PC-9 (cell line): ENCODE measurements around the gene PRKRIP1. TPM values are rescaled to one million over a fixed set of nuclear protein-coding genes. Genes with fewer than 3 reads are reported as not detected.
A peak's percentile ranks its signal among the peaks of the same experiment; 100 is the strongest.

Experiments
- BruUV-seq: library from RNA; stranded (reverse); fragments of 400-500 nt; replicated peaks from 2 replicates; lab custom pipeline; 2021; lab: Mats Ljungman, UMichigan
- CTCF ChIA-PET: fragments of 300-600 bp; sonication (Branson Sonifier 250); formaldehyde crosslinking; loops from one replicate; lab custom pipeline; 2022; ENCODE audit warnings: antibody characterized with exemption; lab: Charles Lee
- POLR2A ChIA-PET: fragments of 300-600 bp; sonication (Branson Sonifier 250); formaldehyde crosslinking; loops from one replicate; lab custom pipeline; 2022; ENCODE audit warnings: antibody characterized with exemption; ENCODE audit not compliant: unreplicated experiment; lab: Charles Lee
- DNase-seq, 2 experiments: peaks; one replicate each; pipeline versions ENCODE4 v3.0.0 to v3.0.0-alpha.2; 2015 to 2022; ENCODE audit warnings: mixed read lengths in 1 of 2
- H2AFZ ChIP-seq: fragments of 200-600 bp; sonication (generic); 2 replicates; pipeline ENCODE4 v1.8.1; 2017; ENCODE audit warnings: antibody characterized with exemption
- H3F3A ChIP-seq: fragments of 200-600 bp; sonication (generic); 2 replicates; pipeline ENCODE4 v1.8.1; 2017; ENCODE audit warnings: antibody characterized with exemption, mild to moderate bottlenecking, low read depth; ENCODE audit not compliant: insufficient read depth
- H3K27ac ChIP-seq: fragments of 200-600 bp; sonication (generic); 2 replicates; pipeline ENCODE4 v1.6.1; 2016; ENCODE audit warnings: mixed run types
- H3K27me3 ChIP-seq: fragments of 200-600 bp; sonication (generic); 2 replicates; pipeline ENCODE4 v1.6.1; 2016; ENCODE audit warnings: low read depth, mixed run types; ENCODE audit not compliant: insufficient read depth
- H3K36me3 ChIP-seq: fragments of 200-600 bp; sonication (generic); 2 replicates; pipeline ENCODE4 v1.6.1; 2016; ENCODE audit warnings: low read depth, mixed run types
- H3K4me1 ChIP-seq: fragments of 200-600 bp; sonication (generic); replicated peaks from 2 replicates; pipeline ENCODE4 v1.6.1; 2016; ENCODE audit warnings: mixed run types; ENCODE audit not compliant: insufficient read depth
- H3K4me2 ChIP-seq: fragments of 200-600 bp; sonication (generic); 2 replicates; pipeline ENCODE4 v1.6.1; 2017; ENCODE audit warnings: mixed run types
- H3K4me3 ChIP-seq: fragments of 200-600 bp; sonication (generic); 2 replicates; pipeline ENCODE4 v1.6.1; 2016; ENCODE audit warnings: mixed run types
- H3K79me2 ChIP-seq: fragments of 200-600 bp; sonication (generic); 2 replicates; pipeline ENCODE4 v1.6.1; 2017; ENCODE audit warnings: low read depth, mixed run types
- H3K9me2 ChIP-seq: fragments of 200-600 bp; sonication (generic); 2 replicates; pipeline ENCODE4 v1.8.1; 2017; ENCODE audit warnings: mild to moderate bottlenecking; ENCODE audit not compliant: insufficient read depth
- H3K9me3 ChIP-seq: fragments of 200-600 bp; sonication (generic); 2 replicates; pipeline ENCODE4 v1.8.1; 2016; ENCODE audit warnings: low read depth; ENCODE audit not compliant: insufficient read depth
- H4K20me1 ChIP-seq: fragments of 200-600 bp; sonication (generic); 2 replicates; pipeline ENCODE4 v1.8.1; 2017; ENCODE audit not compliant: insufficient read depth
- CTCF ChIP-seq: fragments of 200-600 bp; sonication (generic); conservative IDR thresholded peaks from 2 replicates; pipeline ENCODE4 v1.6.1; 2017; ENCODE audit warnings: mixed run types, antibody characterized with exemption, mild to moderate bottlenecking, moderate library complexity
- EZH2 ChIP-seq: fragments of 200-600 bp; sonication (generic); IDR thresholded peaks from 2 replicates; pipeline ENCODE4 v1.8.0; 2017; ENCODE audit warnings: antibody characterized with exemption, low read depth
- intact Hi-C: fragments of 100-400 bp; cut with micrococcal nuclease; formaldehyde crosslinking; loops from one replicate; pipeline ENCODE4 v1.10.0; 2022; ENCODE audit not compliant: unreplicated experiment
- total RNA-seq: library from RNA; stranded (reverse); gene quantifications from 2 replicates; pipeline ENCODE4 v1.2.3, GENCODE V29; 2021

PRKRIP1 gene
- total RNA-seq, 1 experiment from 2014 or later: 34.6 TPM

GRCh38 chr7:102387064-102387463 lies 9.1 kb upstream of the PRKRIP1 start:
- no peak for DNase-seq
- ChIA-PET POLR2A (interaction anchor here (0.7 kb wide), 1 partner anchor 76 kb away, joined by 3 read pairs; no protein-coding TSS in a partner anchor), CTCF (no interaction called here)
- intact Hi-C loops: no loop called here
- no peaks in the 10 kb centered on the region for H3K9me2 ChIP-seq
- H3K36me3 ChIP-seq: peaks cover 5% of the 10 kb centered on the region; the same call in 1 of the 2 replicates
- H3K27ac ChIP-seq: no peak overlapping the region
- no peak overlapping the region for H3K4me2 ChIP-seq
- no peaks in the 10 kb centered on the region for H3K4me1 ChIP-seq
- no peaks in the 10 kb centered on the region for H3K27me3 ChIP-seq
- H4K20me1 ChIP-seq: no peaks in the 10 kb centered on the region
- no peak for TF ChIP-seq CTCF
- no peak for TF ChIP-seq EZH2
- no peaks in the 10 kb centered on the region for H3K9me3 ChIP-seq
- H3K4me3 ChIP-seq: no peak overlapping the region
- H2AFZ ChIP-seq: no peak overlapping the region
- no TSS peak for BruUV-seq
- no peaks in the 10 kb centered on the region for H3K79me2 ChIP-seq
- peaks cover 23% of the 10 kb centered on the region for H3F3A ChIP-seq

- TF ChIP-seq EZH2 (no peak), CTCF (no peak)
- Histone ChIP-seq H4K20me1 (no peaks in the 10 kb centered on the region), H3F3A (peaks cover 43% of the 10 kb centered on the region), H3K4me1 (peaks cover 24% of the 10 kb centered on the region), H3K9me3 (no peaks in the 10 kb centered on the region), H2AFZ (no peak overlapping the region), H3K4me3 (no peak overlapping the region), H3K79me2 (no peaks in the 10 kb centered on the region), H3K36me3 (peaks cover 8% of the 10 kb centered on the region; the same call in 1 of the 2 replicates), H3K27me3 (no peaks in the 10 kb centered on the region), H3K4me2 (no peak overlapping the region), H3K9me2 (no peaks in the 10 kb centered on the region), H3K27ac (no peak overlapping the region)
- POLR2A ChIA-PET: no interaction called here
- no TSS peak for BruUV-seq
- intact Hi-C loops: loop anchor here (1.0 to 10.0 kb wide), 2 partner anchors 111 to 505 kb away; no protein-coding TSS in a partner anchor
- CTCF ChIA-PET: interaction anchor here (0.6 to 0.7 kb wide), 2 partner anchors 77 to 701 kb away, joined by 4 read pairs; no protein-coding TSS in a partner anchor
- DNase-seq: no peak
Observed at GRCh38 chr7:102389810-102390209, 6.4 kb upstream of the PRKRIP1 start.

GRCh38 chr7:102390697-102391484 lies 5.3 kb upstream of the PRKRIP1 start:
- no peaks in the 10 kb centered on the region for H3K9me3 ChIP-seq
- H3K27ac ChIP-seq: no peak overlapping the region
- H4K20me1 ChIP-seq: no peaks in the 10 kb centered on the region
- H3F3A ChIP-seq: peaks cover 50% of the 10 kb centered on the region
- no peak overlapping the region for H3K4me3 ChIP-seq
- peaks cover 8% of the 10 kb centered on the region; the same call in 1 of the 2 replicates for H3K36me3 ChIP-seq
- H3K27me3 ChIP-seq: no peaks in the 10 kb centered on the region
- no peak overlapping the region for H3K4me2 ChIP-seq
- no peak for TF ChIP-seq EZH2
- peak; percentile 89 for TF ChIP-seq CTCF
- BruUV-seq: no TSS peak
- POLR2A ChIA-PET: no interaction called here
- CTCF ChIA-PET: no interaction called here
- DNase-seq: peak; percentile 66 to 88
- no peaks in the 10 kb centered on the region for H3K9me2 ChIP-seq
- H3K4me1 ChIP-seq: peaks cover 34% of the 10 kb centered on the region
- H3K79me2 ChIP-seq: no peaks in the 10 kb centered on the region
- H2AFZ ChIP-seq: no peak overlapping the region
- intact Hi-C loops: loop anchor here (1.0 to 10.0 kb wide), 2 partner anchors 112 to 506 kb away; no protein-coding TSS in a partner anchor
